H1 (cell line): ENCODE results near the gene NT5DC1. TPM values are rescaled to one million over a fixed set of nuclear protein-coding genes. Genes with fewer than 3 reads are reported as not detected.

ENCODE experiments used
- polyA plus RNA-seq, 7 experiments: library from polyadenylated mRNA; depleted of rRNA in 3 of 7; stranded (reverse) in 5 of 7; unstranded in 2 of 7; fragments of >200 nt in 5 of 7; fragments of 200-250 nt in 2 of 7; gene quantifications; 1 replicate in 5 of 7; 2 replicates in 1 of 7; 4 replicates in 1 of 7; pipeline versions ENCODE4 v1.2.1 to v1.2.3, GENCODE V29; 2011 to 2013; ENCODE audit warnings: missing spikeins in 2 of 7, mixed read lengths in 2 of 7
- total RNA-seq: library from RNA; stranded (reverse); fragmentation: NEBNext Ultra II Directional; extraction: Animal tissue kit (Norgen Biotek cat#: 25700); gene quantifications from 2 replicates; pipeline ENCODE4 v1.2.1, GENCODE V29; 2021
- TF ChIP-seq, protein P1 (sequence below): IDR thresholded peaks from 2 replicates; pipeline ENCODE4 v1.6.1; 2011; ENCODE audit warnings: low read depth, mild to moderate bottlenecking, low read length; ENCODE audit not compliant: insufficient read depth

Gene NT5DC1
- total and polyA plus RNA-seq, 2 of the 8 experiments (the other 6 are each of a cell fraction or from before 2014, with no cell fraction given) = 25.3 to 72.7 TPM

DNA sequence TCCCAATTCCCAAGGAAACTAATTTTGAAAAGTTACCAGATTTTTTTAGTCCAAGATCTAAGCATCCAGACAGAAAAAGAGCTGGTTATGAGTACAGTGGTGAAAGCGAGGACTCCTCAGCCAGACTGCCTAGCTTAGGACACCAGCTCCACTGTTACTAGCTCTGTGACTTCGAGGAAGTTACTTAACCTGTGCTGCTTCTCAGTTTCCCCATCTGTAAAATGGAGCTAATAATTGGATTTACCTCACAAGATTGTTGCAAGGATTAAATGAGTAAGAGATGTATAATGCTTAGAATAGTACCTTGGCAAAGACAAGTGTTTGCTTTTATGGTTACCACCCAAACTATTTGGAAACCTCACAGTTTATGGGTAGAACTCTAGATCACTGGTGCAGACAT lies 1.1 kb downstream of the NT5DC1 start (continued):
- TF ChIP-seq, protein P1, sequence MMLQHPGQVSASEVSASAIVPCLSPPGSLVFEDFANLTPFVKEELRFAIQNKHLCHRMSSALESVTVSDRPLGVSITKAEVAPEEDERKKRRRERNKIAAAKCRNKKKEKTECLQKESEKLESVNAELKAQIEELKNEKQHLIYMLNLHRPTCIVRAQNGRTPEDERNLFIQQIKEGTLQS = no peak
